GM19468 (cell line): ENCODE results near the gene CEBPA.
A peak's percentile ranks its signal among the peaks of the same experiment; 100 is the strongest.

Experiments used
- ATAC-seq: cut with Tn5 transposase; IDR thresholded peaks from one replicate; pipeline ENCODE4 v1.9.1; 2021; ENCODE audit warnings: mild to moderate bottlenecking, moderate library complexity, moderate number of reproducible peaks; ENCODE audit not compliant: unreplicated experiment; ENCODE audit errors: extremely low read depth

CEBPA gene

GRCh38 chr19:33290956-33291622 is 11.2 kb downstream of the CEBPA start:
- ATAC-seq: no peak

GRCh38 chr19:33290082-33290815 is 12.1 kb downstream of the CEBPA start:
- no peak for ATAC-seq

- no peak for ATAC-seq
These were observed 13.1 kb downstream of the CEBPA start for GRCh38 chr19:33289261-33289660.

- no peak for ATAC-seq
These were observed 13.7 kb downstream of the CEBPA start for GRCh38 chr19:33288666-33289065.

GRCh38 chr19:33287927-33288326 is 14.4 kb downstream of the CEBPA start:
- ATAC-seq: no peak

GRCh38 chr19:33287438-33287837 is 14.9 kb downstream of the CEBPA start:
- no peak for ATAC-seq

GRCh38 chr19:33286899-33287298 is 15.4 kb downstream of the CEBPA start:
- no peak for ATAC-seq

GRCh38 chr19:33285441-33285927 is 16.9 kb downstream of the CEBPA start:
- no peak for ATAC-seq

GRCh38 chr19:33284756-33285155 is 17.6 kb downstream of the CEBPA start:
- no peak for ATAC-seq

- ATAC-seq: no peak
These were observed 18.1 kb downstream of the CEBPA start for GRCh38 chr19:33284146-33284643.

GRCh38 chr19:33283589-33283988 is 18.7 kb downstream of the CEBPA start:
- ATAC-seq: no peak

GRCh38 chr19:33282036-33282671 is 20.2 kb downstream of the CEBPA start:
- ATAC-seq: no peak

GRCh38 chr19:33281296-33281926 is 20.9 kb downstream of the CEBPA start:
- ATAC-seq: no peak

GRCh38 chr19:33280351-33280921 is 21.9 kb downstream of the CEBPA start:
- ATAC-seq: peak; percentile 69

- ATAC-seq: no peak
These were observed 22.6 kb downstream of the CEBPA start for GRCh38 chr19:33279430-33280350.

- ATAC-seq: no peak
These were observed 23.7 kb downstream of the CEBPA start for GRCh38 chr19:33278403-33279269.

- no peak for ATAC-seq
These were observed 24.3 kb downstream of the CEBPA start for GRCh38 chr19:33278023-33278402.

- ATAC-seq: no peak
These were observed 24.9 kb downstream of the CEBPA start for GRCh38 chr19:33277434-33277833.
